GM21360 (cell line): Measurements from ENCODE around the gene RBBP4.
"Not testable (repeated sequence)": the region's sequence is repeated elsewhere in the genome, so short reads cannot be mapped to it uniquely, and the experiment has no call there.

Experiments
- ATAC-seq: cut with Tn5 transposase; IDR thresholded peaks from one replicate; pipeline ENCODE4 v1.9.1; 2021; ENCODE audit warnings: mild to moderate bottlenecking, moderate library complexity; ENCODE audit not compliant: unreplicated experiment

RBBP4 gene

DNA sequence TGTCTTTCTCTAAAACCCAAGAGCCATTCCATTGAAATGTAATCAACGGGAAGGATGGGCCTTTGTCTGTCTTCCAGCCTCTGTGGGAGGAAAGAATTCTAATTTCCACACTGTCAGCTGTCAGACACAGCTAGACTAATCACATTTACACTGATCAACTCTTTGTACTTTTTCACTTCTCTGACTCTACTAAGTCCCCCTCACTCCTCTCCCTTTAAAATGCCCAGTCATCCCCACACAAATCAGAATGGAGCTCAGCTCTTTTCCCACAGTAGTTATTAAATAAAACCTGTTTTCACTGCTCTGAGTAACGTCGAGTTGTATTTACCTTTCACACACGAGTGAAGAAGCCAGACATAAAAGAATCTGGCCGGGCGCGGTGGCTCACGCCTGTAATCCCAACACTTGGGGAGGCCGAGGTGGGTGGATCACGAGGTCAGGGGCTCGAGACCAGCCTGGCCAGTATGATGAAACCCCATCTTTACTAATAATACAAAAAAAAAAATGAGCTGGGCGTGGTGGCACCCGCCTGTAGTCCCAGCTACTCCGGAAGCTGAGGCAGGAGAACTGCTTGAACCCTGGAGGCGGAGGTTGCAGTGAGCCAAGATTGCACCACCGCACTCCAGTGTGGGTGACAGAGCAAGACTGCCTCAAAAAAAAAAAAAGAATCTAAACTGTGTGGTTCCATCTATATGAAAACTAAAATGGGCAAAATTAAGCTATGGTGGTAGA, 13.9 kb upstream of the RBBP4 start:
- ATAC-seq, result no peak

DNA sequence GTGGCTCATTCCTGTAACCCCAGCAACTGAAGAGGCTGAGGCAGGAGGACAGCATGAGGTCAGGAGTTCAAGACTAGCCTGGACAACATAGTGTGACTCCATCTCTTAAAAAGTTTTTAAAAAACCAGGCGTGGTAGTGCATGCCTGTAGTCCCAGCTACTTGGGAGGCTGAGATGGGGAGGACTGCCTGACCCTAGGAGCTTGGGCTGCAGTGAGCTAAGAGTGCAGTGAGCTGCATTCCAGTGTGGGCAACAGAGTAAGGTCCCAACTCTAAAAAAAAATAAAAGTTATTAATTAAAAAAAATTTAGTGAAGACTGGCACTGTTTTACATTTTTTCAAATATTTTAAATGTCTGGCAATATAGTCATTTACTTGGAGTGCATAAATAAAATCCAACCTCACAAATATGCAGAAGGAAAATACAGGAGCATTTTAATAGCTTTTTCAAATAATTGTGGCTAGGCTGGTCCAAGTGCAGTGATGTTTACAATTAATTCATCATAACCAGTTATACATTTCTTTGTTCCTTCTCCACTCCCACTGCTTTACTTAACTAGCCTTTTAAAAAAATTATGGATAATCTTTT, 11.4 kb upstream of the RBBP4 start:
- ATAC-seq, result no peak

DNA sequence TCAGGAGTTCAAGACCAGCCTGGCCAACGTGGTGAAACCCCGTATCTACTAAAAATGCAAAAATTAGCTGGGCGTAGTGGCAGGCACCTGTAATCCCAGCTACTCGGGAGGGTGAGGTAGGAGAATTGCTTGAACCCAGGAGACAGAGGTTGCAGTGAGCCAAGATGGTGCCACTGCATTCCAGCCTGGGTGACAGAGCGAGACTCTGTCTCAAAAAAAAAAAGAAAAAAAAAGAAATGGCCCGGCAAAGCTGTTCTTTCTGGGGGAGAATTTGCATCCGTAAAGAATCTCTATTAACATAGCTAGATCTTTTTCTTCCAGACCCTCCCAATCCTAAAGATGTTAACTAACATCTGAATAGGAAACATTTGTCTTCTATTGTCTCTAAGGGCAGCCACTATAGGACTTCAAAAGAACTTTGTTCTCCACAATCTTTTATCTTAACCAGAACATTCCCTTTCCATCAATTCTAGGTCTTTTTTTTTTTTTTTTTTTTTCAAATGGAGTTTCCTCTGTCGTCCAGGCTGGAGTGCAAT, 8.6 kb upstream of the RBBP4 start:
- ATAC-seq, result not testable (repeated sequence)

DNA sequence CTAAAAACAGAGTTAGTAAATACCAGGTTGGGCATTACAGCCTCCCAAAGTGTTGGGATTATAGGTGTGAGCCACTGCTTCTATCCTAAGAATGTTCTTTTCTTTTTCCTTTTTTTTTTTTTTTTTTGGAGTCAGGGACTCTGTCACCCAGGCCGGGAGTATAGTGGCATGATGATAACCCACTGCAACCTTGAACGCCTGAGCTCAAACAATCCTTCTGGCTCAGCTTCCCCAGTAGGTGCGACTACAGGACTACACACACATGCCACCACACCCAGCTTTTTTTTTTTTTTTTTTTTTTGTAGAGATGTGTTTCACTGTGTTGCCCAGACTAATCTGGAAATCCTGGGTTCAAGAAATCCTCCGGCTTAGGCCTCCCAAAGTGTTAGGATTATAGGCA, 6.6 kb upstream of the RBBP4 start:
- no peak for ATAC-seq

DNA sequence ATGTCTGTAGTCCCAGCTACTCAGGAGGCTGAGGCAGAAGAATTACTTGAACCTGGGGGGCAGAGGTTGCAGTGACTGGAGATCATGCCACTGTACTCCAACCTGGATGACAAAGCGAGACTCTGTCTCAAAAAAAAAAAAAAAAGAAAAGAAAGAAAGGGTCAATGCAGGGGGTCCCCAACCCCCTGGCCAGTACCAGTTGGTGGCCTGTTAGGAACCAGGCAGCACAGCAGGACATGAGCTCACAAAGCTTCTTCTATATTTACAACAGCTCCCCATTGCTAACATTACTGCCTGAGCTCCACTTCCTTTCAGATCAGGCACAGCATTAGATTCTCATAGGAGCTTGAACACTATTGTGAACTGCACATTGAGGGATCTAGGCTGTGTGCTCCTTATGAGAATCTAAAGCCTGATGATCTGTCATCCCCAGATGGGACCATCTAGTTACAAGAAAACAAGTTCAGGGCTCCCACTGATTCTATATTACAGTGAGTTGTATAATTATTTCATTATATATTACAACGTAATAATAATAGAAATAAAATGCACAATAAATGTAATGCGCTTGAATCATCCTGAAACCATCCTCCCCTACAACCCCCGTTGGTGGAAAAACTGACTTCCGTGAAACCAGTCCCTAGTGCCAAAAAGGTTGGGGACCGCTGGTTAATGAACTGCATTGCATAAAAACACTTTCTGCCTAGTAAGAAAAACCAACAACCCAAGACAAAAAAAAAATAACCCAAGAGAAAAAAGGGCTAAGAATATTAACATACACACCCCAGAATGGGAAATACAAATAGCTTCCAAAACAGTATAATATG, 3.5 kb upstream of the RBBP4 start:
- ATAC-seq, result no peak

- ATAC-seq, result peak; percentile 51
These were observed 708 bp upstream of the RBBP4 start, which contains the start of gene ZBTB8OS for GRCh38 chr1:32650248-32650751. Gene ZBTB8OS, minus strand, starts transcription at chr1:32650550. Its CDS starts 21 bp downstream, at chr1:32650529.

GRCh38 chr1:32651461-32652073, 559 bp downstream of the RBBP4 start:
- ATAC-seq, result peak; percentile 13

- ATAC-seq, result no peak
These were observed 1.4 kb downstream of the RBBP4 start for GRCh38 chr1:32652244-32652962.

DNA sequence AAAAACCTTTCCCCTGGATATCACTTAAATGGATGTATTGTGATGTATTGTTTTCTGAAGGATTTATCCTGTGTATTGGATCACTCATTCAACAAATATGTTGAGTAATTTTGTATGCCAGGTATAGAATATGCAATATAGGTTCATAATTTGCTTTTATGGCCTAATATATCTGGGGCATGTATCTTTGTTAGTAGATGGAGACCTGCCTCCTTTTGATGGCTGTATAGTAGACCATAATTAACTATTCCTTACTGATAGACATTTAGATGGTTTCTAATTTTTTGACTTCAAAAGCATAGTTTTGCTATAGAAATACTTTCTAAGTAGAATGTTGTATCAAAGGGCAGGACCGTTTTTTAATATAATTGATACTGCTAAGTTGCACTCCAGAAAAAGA, 8.6 kb downstream of the RBBP4 start:
- no peak for ATAC-seq

DNA sequence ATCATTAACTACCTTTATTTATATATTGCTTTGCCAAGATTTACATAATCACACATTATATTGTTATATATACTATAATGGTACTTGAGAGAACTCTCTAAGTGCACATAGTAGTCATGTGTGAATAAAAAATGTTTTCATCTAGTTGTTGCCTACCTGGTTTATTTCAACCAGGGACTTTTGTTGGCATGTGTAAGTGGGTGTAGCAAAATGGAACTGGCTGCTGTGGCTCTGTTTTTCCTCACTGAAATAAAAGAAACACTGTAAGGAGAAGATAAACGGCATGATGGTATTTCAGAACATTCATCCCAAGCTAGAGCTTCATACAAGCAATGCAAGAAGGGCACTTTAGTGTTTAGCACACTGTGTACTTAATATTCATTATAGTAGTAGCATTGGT, 14.9 kb downstream of the RBBP4 start:
- no peak for ATAC-seq

DNA sequence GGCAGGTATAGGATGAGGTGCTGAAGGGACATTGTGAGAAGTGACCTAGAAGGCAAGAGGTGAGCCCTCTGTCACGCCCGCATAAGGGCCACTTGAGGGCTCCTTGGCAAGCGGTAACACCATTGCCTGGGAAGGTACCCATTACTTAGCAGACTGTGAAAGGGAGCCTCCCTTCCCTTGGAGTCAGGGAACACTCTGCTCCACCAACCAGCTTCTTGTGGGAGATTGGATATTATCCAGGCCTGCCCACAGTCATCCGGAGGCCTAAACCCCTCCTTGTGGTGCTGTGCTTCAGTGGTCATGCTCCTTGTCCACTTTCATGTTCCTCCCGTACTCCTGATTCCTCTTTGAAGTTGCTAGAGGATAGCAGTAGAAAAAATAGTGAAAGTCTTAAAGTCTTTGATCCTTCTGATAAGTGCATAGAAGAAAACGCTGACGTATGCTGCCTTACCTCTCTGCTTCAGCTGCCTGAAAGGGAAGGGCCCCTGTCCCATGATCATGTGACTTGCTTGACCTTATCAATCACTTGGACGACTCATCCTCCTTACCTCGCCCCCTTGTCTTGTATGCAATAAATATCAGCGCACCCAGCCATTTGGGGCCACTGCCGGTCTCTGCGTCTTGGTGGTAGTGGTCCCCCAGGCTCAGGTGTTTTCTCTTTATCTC, 16.0 kb downstream of the RBBP4 start:
- no peak for ATAC-seq

- not testable (repeated sequence) for ATAC-seq
These were observed 17.7 kb downstream of the RBBP4 start for GRCh38 chr1:32668716-32669115.

GRCh38 chr1:32676945-32677344, 25.9 kb downstream of the RBBP4 start:
- ATAC-seq, result no peak

GRCh38 chr1:32679993-32680392, 29.0 kb downstream of the RBBP4 start:
- ATAC-seq, result not testable (repeated sequence)

GRCh38 chr1:32680642-32681041, 29.6 kb downstream of the RBBP4 start:
- no peak for ATAC-seq

DNA sequence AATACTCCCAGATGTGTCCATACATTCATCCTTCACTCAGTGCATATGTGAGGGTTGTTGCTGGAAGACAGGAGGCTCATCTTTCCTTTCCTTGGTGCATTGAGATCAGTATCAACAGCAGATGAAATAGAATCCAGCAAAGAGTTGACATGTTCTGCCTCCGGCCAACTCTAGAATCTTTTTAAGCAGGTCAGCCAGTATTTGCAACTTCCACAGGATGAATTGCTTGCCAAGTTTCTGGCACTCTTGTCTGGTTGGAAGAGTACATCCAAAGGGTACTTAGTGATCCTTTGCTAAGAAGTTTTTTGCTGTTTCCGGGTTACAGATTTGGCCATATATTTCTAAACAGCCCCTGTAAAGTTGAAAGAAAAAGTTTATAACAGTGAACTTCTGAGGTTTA, 30.5 kb downstream of the RBBP4 start:
- no peak for ATAC-seq

DNA sequence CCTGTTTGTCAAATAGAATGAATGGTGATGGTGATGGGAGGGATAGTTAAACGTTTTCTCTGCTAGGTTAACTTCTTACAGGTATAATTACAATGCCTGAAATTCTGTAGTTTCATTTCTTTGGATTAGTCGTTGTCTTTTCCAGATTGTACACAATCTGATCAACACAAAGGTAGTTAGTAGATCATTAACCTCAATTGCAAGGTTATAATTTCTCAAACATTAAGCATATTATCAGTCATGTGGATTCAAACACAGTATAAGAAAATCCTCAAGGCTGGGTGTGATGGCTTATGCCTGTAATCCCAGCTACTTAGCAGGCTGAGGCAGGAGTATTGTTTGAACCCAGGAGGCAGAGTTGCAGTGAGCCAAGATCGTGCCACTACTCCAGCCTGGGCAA, 31.0 kb downstream of the RBBP4 start:
- no peak for ATAC-seq

DNA sequence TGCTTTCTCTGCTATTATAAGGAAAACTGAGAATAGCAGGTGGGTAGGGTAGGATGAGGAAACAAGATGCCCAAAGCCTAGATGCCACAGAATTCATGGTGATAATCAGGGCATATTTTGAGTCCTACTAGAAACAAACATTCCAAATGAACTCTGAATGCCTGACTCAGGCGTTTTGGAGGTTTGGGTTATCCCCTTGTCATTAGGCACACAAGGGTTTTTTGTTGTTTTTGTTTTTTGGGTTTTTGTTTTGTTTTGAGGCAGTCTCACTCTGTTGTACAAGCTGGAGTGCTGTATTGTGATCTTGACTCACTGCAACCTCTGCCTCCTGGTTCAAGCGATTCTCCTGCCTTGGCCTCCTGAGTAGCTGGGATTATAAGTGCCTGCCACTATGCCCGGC, 32.4 kb downstream of the RBBP4 start:
- ATAC-seq, result no peak

DNA sequence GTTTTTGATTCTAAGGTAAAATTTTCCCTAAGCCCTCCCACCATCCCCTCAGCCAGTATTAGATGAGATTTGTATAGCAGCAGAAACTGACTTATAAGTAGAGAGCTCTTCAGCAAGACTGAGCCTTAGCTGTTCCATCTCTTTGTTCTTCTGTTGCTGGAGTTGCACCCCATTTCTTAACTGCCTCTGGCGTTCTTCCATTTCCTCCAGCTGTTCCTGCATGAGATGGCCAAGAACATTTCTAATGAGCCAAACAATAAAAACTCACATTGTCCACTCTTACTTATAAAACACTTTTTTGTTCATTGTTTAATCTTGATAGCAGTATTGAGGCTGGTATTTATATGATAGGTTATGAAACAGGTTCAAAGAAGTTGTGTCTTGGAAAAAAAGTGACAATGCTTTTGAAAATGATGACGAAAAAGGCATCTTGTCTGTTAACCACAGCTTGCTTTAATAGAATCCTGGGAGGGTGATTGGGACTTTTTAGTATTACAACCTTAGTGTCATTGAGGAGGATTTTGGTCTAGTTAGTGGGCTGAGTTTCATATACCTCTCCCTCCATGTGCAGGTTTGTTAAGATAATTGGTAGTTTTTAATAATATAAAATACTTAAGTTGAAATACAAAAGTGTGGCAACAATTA, 33.3 kb downstream of the RBBP4 start:
- ATAC-seq, result no peak
